ENCODE data around the gene ARHGAP6. TPM values are rescaled to one million over a fixed set of nuclear protein-coding genes. Genes with fewer than 3 reads are reported as not detected.

Gene ARHGAP6
- total and polyA plus RNA-seq, 9 of the 15 experiments (the other 6 are each of a cell fraction or from before 2014, with no cell fraction given): 12.5 to 63.6 (median 41.8) TPM

DNA sequence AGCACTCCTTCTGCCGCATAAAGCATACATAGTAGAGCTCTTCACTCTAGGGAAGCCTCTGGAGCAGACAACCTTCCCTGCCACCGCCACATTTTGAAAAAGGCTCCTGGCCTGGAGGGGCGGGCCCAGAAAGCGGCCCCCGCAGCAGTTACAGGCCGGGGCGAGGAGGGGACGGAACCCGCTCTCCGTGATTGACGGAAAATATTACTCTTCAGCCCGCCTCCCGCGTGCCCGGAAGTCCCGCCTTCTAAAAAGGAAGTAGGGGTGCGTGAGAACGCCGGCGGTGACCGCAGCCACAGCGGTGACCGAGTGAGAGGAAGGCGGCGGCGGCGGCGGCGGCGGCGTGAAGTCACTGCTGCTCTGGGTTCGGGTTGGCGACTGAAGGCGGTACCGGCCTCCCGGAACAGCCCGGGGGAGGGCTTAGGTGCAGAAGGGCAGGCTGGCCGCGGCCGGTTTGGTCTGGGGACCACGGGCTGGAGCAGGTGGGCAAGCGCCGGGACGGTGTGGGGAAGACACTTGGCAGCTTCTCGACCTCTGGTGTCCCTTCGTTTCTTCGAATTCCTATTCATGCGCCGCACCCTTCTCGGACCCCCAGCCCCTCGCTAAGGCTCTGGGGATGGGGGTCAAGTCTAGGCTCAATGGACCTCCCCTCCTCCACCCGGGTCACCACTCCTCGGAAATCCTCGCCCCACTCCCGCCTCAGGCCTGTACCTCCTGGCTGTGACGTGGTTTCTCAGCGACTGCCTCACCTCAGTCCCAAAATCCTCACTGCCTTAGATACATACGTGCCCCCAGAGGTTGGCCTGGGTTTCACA, 554.5 kb downstream of the ARHGAP6 start, which contains the start of gene HCCS (continued):
- TF ChIP-seq, protein P1, sequence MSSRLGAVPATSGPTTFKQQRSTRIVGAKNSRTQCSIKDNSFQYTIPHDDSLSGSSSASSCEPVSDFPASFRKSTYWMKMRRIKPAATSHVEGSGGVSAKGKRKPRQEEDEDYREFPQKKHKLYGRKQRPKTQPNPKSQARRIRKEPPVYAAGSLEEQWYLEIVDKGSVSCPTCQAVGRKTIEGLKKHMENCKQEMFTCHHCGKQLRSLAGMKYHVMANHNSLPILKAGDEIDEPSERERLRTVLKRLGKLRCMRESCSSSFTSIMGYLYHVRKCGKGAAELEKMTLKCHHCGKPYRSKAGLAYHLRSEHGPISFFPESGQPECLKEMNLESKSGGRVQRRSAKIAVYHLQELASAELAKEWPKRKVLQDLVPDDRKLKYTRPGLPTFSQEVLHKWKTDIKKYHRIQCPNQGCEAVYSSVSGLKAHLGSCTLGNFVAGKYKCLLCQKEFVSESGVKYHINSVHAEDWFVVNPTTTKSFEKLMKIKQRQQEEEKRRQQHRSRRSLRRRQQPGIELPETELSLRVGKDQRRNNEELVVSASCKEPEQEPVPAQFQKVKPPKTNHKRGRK (tag; IDR thresholded peaks at IDR 0.05): no peak
- TF ChIP-seq, protein P2, sequence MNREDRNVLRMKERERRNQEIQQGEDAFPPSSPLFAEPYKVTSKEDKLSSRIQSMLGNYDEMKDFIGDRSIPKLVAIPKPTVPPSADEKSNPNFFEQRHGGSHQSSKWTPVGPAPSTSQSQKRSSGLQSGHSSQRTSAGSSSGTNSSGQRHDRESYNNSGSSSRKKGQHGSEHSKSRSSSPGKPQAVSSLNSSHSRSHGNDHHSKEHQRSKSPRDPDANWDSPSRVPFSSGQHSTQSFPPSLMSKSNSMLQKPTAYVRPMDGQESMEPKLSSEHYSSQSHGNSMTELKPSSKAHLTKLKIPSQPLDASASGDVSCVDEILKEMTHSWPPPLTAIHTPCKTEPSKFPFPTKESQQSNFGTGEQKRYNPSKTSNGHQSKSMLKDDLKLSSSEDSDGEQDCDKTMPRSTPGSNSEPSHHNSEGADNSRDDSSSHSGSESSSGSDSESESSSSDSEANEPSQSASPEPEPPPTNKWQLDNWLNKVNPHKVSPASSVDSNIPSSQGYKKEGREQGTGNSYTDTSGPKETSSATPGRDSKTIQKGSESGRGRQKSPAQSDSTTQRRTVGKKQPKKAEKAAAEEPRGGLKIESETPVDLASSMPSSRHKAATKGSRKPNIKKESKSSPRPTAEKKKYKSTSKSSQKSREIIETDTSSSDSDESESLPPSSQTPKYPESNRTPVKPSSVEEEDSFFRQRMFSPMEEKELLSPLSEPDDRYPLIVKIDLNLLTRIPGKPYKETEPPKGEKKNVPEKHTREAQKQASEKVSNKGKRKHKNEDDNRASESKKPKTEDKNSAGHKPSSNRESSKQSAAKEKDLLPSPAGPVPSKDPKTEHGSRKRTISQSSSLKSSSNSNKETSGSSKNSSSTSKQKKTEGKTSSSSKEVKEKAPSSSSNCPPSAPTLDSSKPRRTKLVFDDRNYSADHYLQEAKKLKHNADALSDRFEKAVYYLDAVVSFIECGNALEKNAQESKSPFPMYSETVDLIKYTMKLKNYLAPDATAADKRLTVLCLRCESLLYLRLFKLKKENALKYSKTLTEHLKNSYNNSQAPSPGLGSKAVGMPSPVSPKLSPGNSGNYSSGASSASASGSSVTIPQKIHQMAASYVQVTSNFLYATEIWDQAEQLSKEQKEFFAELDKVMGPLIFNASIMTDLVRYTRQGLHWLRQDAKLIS (CRISPR knock-in tag; IDR thresholded peaks at IDR 0.05): no peak
- TF ChIP-seq KDM4B (IDR thresholded peaks at IDR 0.05; ENCODE audit: borderline replicate concordance in 2 of 2, low read depth in 1 of 2): no peak
- no peak for TF ChIP-seq TRIM28 (IDR thresholded peaks at IDR 0.05)
- TF ChIP-seq ATF1 (CRISPR knock-in tag; IDR thresholded peaks at IDR 0.05): peak; percentile 80
- TF ChIP-seq ATF1 (tag; IDR thresholded peaks at IDR 0.05): peak; percentile 85
- no peak for TF ChIP-seq ZNF76 (CRISPR knock-in tag; IDR thresholded peaks at IDR 0.05; ENCODE audit: borderline replicate concordance)
- TF ChIP-seq PCBP1 (IDR thresholded peaks at IDR 0.05; ENCODE audit: low read depth, low read length, poor library complexity, severe bottlenecking): peak; percentile 40
- peak; percentile 94 for TF ChIP-seq SUPT5H (IDR thresholded peaks at IDR 0.05)
- TF ChIP-seq, protein P3, sequence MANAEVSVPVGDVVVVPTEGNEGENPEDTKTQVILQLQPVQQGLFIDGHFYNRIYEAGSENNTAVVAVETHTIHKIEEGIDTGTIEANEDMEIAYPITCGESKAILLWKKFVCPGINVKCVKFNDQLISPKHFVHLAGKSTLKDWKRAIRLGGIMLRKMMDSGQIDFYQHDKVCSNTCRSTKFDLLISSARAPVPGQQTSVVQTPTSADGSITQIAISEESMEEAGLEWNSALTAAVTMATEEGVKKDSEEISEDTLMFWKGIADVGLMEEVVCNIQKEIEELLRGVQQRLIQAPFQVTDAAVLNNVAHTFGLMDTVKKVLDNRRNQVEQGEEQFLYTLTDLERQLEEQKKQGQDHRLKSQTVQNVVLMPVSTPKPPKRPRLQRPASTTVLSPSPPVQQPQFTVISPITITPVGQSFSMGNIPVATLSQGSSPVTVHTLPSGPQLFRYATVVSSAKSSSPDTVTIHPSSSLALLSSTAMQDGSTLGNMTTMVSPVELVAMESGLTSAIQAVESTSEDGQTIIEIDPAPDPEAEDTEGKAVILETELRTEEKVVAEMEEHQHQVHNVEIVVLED (CRISPR knock-in tag; IDR thresholded peaks at IDR 0.05): peak; percentile 84
- peak; percentile 94 for TF ChIP-seq ZBTB1 (CRISPR knock-in tag; IDR thresholded peaks at IDR 0.05; ENCODE audit: borderline replicate concordance, low read depth)
- no peak for TF ChIP-seq ZC3H4 (CRISPR knock-in tag; IDR thresholded peaks at IDR 0.05; ENCODE audit: borderline replicate concordance)
- TF ChIP-seq, protein P4, sequence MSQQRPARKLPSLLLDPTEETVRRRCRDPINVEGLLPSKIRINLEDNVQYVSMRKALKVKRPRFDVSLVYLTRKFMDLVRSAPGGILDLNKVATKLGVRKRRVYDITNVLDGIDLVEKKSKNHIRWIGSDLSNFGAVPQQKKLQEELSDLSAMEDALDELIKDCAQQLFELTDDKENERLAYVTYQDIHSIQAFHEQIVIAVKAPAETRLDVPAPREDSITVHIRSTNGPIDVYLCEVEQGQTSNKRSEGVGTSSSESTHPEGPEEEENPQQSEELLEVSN (IDR thresholded peaks at IDR 0.05; ENCODE audit: borderline replicate concordance in 1 of 2, extremely low read depth in 1 of 2, insufficient read depth in 1 of 2, insufficient read length in 1 of 2, low read depth in 1 of 2, low read length in 1 of 2, poor library complexity in 1 of 2, severe bottlenecking in 1 of 2): peak; percentile 47 to 66
- TF ChIP-seq ZNF695 (CRISPR knock-in tag; IDR thresholded peaks at IDR 0.05): no peak
- TF ChIP-seq MTA2 (IDR thresholded peaks at IDR 0.05; ENCODE audit: low read depth): no peak
- TF ChIP-seq ILF3 (IDR thresholded peaks at IDR 0.05; ENCODE audit: borderline replicate concordance): no peak
- no peak for TF ChIP-seq ZC3H11A (IDR thresholded peaks at IDR 0.05; ENCODE audit: low read depth, low read length)
- TF ChIP-seq ZNF311 (CRISPR knock-in tag; IDR thresholded peaks at IDR 0.05): no peak
- TF ChIP-seq TEAD1 (CRISPR knock-in tag; IDR thresholded peaks at IDR 0.05): peak in 1 of 2 experiments; percentile 73; a peak in 2 of 4 replicates
- no peak for TF ChIP-seq TEAD2 (tag; IDR thresholded peaks at IDR 0.05)
